A549 (cell line): ENCODE data around the gene KIAA1755.
"Not testable (repeated sequence)": the region's sequence is repeated elsewhere in the genome, so short reads cannot be mapped to it uniquely, and the experiment has no call there.

ENCODE experiments used
- CEBPB ChIP-seq, 2 experiments: fragments of >200 bp in 1 of 2; sonication (Bioruptor Twin) in 1 of 2; formaldehyde crosslinking in 1 of 2; IDR thresholded peaks; 2 replicates each; pipeline ENCODE4 v1.6.1; 2012 to 2016
- HDAC2 ChIP-seq: fragments of 200-600 bp; sonication (generic); IDR thresholded peaks from 2 replicates; pipeline ENCODE4 v1.6.1; 2016
- POLR2A ChIP-seq: IDR thresholded peaks from 2 replicates; pipeline ENCODE4 v1.6.1; 2012; ENCODE audit warnings: mild to moderate bottlenecking, low read length
- RFX5 ChIP-seq: fragments of 450-650 bp; IDR thresholded peaks from 2 replicates; pipeline ENCODE4 v1.7.1; 2014; ENCODE audit warnings: antibody characterized with exemption, mild to moderate bottlenecking, moderate library complexity
- ZFP36 ChIP-seq: fragments of 450-650 bp; IDR thresholded peaks from 2 replicates; pipeline ENCODE4 v1.6.1; 2014; ENCODE audit warnings: borderline replicate concordance; ENCODE audit not compliant: partially characterized antibody
- ZNF302 ChIP-seq: fragments of 250-450 bp; sonication (Bioruptor Pico); IDR thresholded peaks from 2 replicates; pipeline ENCODE4 v1.9.0; 2021; ENCODE audit warnings: inconsistent platforms, mild to moderate bottlenecking, moderate library complexity
- TF ChIP-seq, protein P1 (sequence below): fragments of >200 bp; sonication (Bioruptor Twin); formaldehyde crosslinking; IDR thresholded peaks from 3 replicates; pipeline ENCODE4 v1.5.1; 2016
- TF ChIP-seq, protein P2 (sequence below): fragments of 250-450 bp; sonication (Bioruptor Pico); IDR thresholded peaks from 2 replicates; pipeline ENCODE4 v1.5.0; 2021; ENCODE audit warnings: mild to moderate bottlenecking, moderate library complexity, borderline replicate concordance
- TF ChIP-seq, protein P3 (sequence below): IDR thresholded peaks from 2 replicates; pipeline ENCODE4 v1.6.1; 2012

DNA sequence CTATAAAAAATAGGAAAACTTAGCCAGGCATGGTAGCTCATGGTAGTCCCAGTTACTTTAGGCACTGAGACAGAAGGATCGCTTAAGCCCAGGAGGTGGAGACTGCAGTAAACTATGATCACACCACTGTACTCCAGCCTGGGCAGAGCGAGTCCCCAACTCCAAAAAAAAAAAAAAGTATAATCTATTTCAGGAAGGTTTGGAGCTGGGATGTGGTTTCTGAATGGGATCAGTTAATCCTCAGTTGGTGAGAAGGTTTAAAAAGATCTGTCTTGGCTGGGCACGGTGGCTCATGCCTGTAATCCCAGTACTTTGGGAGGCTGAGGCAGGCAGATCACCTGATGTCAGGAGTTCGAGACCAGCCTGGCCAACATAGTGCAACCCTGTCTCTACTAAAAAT is 5.9 kb downstream of the KIAA1755 start:
- TF ChIP-seq RFX5; ZFP36; POLR2A; ZNF302; HDAC2; CEBPB (IDR thresholded peaks at IDR 0.05): not testable (repeated sequence)
- TF ChIP-seq, protein P1, sequence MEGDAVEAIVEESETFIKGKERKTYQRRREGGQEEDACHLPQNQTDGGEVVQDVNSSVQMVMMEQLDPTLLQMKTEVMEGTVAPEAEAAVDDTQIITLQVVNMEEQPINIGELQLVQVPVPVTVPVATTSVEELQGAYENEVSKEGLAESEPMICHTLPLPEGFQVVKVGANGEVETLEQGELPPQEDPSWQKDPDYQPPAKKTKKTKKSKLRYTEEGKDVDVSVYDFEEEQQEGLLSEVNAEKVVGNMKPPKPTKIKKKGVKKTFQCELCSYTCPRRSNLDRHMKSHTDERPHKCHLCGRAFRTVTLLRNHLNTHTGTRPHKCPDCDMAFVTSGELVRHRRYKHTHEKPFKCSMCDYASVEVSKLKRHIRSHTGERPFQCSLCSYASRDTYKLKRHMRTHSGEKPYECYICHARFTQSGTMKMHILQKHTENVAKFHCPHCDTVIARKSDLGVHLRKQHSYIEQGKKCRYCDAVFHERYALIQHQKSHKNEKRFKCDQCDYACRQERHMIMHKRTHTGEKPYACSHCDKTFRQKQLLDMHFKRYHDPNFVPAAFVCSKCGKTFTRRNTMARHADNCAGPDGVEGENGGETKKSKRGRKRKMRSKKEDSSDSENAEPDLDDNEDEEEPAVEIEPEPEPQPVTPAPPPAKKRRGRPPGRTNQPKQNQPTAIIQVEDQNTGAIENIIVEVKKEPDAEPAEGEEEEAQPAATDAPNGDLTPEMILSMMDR = not testable (repeated sequence)
- TF ChIP-seq, protein P2, sequence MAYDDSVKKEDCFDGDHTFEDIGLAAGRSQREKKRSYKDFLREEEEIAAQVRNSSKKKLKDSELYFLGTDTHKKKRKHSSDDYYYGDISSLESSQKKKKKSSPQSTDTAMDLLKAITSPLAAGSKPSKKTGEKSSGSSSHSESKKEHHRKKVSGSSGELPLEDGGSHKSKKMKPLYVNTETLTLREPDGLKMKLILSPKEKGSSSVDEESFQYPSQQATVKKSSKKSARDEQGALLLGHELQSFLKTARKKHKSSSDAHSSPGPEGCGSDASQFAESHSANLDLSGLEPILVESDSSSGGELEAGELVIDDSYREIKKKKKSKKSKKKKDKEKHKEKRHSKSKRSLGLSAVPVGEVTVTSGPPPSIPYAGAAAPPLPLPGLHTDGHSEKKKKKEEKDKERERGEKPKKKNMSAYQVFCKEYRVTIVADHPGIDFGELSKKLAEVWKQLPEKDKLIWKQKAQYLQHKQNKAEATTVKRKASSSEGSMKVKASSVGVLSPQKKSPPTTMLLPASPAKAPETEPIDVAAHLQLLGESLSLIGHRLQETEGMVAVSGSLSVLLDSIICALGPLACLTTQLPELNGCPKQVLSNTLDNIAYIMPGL = not testable (repeated sequence)
- TF ChIP-seq, protein P3, sequence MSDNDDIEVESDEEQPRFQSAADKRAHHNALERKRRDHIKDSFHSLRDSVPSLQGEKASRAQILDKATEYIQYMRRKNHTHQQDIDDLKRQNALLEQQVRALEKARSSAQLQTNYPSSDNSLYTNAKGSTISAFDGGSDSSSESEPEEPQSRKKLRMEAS = not testable (repeated sequence)
